Mesendoderm (in vitro differentiated cells): ENCODE data around the gene SHD.

ENCODE experiments used
- DNase-seq: peaks from one replicate; pipeline ENCODE4 v3.0.0; 2013
- H2AK5ac ChIP-seq: 2 replicates; pipeline ENCODE4 v1.6.1; 2013; ENCODE audit warnings: low read length, inconsistent platforms
- H2BK120ac ChIP-seq: 2 replicates; pipeline ENCODE4 v1.6.1; 2013; ENCODE audit warnings: low read depth, mild to moderate bottlenecking, low read length, moderate library complexity, mixed read lengths
- H2BK15ac ChIP-seq: replicated peaks from 2 replicates; pipeline ENCODE4 v1.6.1; 2013; ENCODE audit warnings: low read depth, mild to moderate bottlenecking, moderate library complexity
- H2BK5ac ChIP-seq: 2 replicates; pipeline ENCODE4 v1.6.1; 2013; ENCODE audit warnings: low read length, inconsistent platforms
- H3K18ac ChIP-seq: 2 replicates; pipeline ENCODE4 v1.6.1; 2013; ENCODE audit warnings: mild to moderate bottlenecking, low read length, mixed read lengths
- H3K23ac ChIP-seq: one replicate; pipeline ENCODE4 v1.6.1; 2013; ENCODE audit warnings: low read length
- H3K27ac ChIP-seq: 2 replicates; pipeline ENCODE4 v1.5.1; 2013; ENCODE audit warnings: low read depth, mild to moderate bottlenecking, inconsistent platforms, low read length, moderate library complexity
- H3K27me3 ChIP-seq: 2 replicates; pipeline ENCODE4 v1.6.1; 2013; ENCODE audit warnings: low read length, control low read depth, mild to moderate bottlenecking, inconsistent platforms; ENCODE audit not compliant: insufficient read depth, poor library complexity
- H3K36me3 ChIP-seq: 2 replicates; pipeline ENCODE4 v1.6.1; 2013; ENCODE audit warnings: low read length, inconsistent platforms; ENCODE audit not compliant: control insufficient read depth, insufficient read depth
- H3K4ac ChIP-seq: one replicate; pipeline ENCODE4 v1.6.1; 2013; ENCODE audit warnings: low read depth, mild to moderate bottlenecking, low read length, moderate library complexity
- H3K4me1 ChIP-seq: 2 replicates; pipeline ENCODE4 v1.6.1; 2013; ENCODE audit warnings: low read depth, low read length, inconsistent platforms; ENCODE audit not compliant: control insufficient read depth
- H3K4me2 ChIP-seq: 2 replicates; pipeline ENCODE4 v1.6.1; 2013; ENCODE audit warnings: low read length
- H3K4me3 ChIP-seq: 2 replicates; pipeline ENCODE4 v1.5.1; 2013; ENCODE audit warnings: mild to moderate bottlenecking, low read length
- H3K56ac ChIP-seq: one replicate; pipeline ENCODE4 v1.6.1; 2013; ENCODE audit warnings: low read length
- H3K79me1 ChIP-seq: 2 replicates; pipeline ENCODE4 v1.6.1; 2013; ENCODE audit warnings: low read length, inconsistent platforms
- H3K79me2 ChIP-seq: 2 replicates; pipeline ENCODE4 v1.6.1; 2013; ENCODE audit warnings: mild to moderate bottlenecking, low read length; ENCODE audit not compliant: control insufficient read depth, insufficient read depth
- H3K9ac ChIP-seq: 2 replicates; pipeline ENCODE4 v1.6.1; 2013; ENCODE audit warnings: low read length, inconsistent platforms
- H4K5ac ChIP-seq: one replicate; pipeline ENCODE4 v1.6.1; 2013; ENCODE audit warnings: low read length
- H4K8ac ChIP-seq: one replicate; pipeline ENCODE4 v1.6.1; 2013; ENCODE audit warnings: low read depth, mild to moderate bottlenecking, control low read depth, low read length, moderate library complexity
- whole genome bisulfite sequencing: extraction: QIAGEN DNeasy Blood & Tissue Kit; methylation state at CpG from one replicate; pipeline ENCODE4 v1.1.7; 2013; ENCODE audit warnings: low lambda C conversion rate, missing lambda C conversion rate; ENCODE audit not compliant: insufficient coverage; ENCODE audit errors: extremely low coverage; 5-methylcytosine and 5-hydroxymethylcytosine counted together

The SHD gene

DNA sequence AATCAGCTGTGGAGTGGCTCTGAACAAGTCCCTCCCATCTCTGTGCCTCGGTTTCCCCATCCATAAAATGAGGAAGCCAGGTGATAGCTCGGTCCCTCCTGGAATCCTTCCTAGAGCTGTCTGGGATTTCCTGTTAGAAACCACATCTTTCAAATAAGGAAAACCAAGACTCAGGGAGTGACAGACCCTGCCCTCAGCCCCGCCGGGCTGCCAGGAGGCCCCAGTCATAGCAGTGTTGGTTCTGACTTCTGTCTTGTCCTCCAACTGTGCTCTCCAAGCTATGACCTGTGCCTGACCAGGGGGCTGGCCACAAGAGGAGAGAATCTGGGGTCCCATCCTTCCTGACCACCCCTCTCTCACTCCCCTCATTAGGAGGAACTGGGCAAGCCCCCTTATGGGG, 1.1 kb upstream of the SHD start:
- Histone ChIP-seq H3K27ac (no peak overlapping the region), H3K79me2 (no peaks in the 10 kb centered on the region), H2BK120ac (no peak overlapping the region), H3K4ac (no peak overlapping the region), H4K8ac (no peak overlapping the region), H2AK5ac (no peak overlapping the region), H3K4me1 (no peaks in the 10 kb centered on the region), H3K9ac (peak overlapping the region; percentile 15), H3K36me3 (no peaks in the 10 kb centered on the region), H3K4me2 (no peak overlapping the region), H4K5ac (no peak overlapping the region), H3K27me3 (peaks cover 8% of the 10 kb centered on the region), H3K18ac (no peak overlapping the region), H3K4me3 (no peak overlapping the region), H2BK15ac (no peak overlapping the region), H3K79me1 (no peaks in the 10 kb centered on the region), H3K56ac (peak overlapping the region; percentile 42), H2BK5ac (no peak overlapping the region), H3K23ac (no peak overlapping the region)
- peak; percentile 20 for DNase-seq
- WGBS, result no CpG with 5 or more reads among the region's 4 CpGs

DNA sequence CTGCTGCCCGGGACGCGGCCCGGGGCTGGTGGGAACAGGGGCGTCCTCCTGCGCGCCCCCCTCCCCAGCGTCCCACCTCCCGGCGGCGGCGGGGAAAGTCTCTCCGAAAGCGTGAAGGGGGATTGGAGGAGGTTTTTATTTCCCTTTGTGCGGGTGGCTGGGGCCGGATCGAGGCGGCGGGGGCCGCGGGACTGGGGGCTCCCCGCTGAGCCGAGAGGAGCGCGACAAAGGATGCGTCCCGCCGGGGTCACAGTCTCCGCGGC, 132 bp downstream of the SHD start:
- no peaks in the 10 kb centered on the region for H3K36me3 ChIP-seq
- H3K4me2 ChIP-seq, result peak overlapping the region; percentile 64
- H3K18ac ChIP-seq, result peak overlapping the region; percentile 47
- no peak overlapping the region for H2AK5ac ChIP-seq
- peak overlapping the region; percentile 72 for H3K56ac ChIP-seq
- H3K23ac ChIP-seq, result no peak overlapping the region
- H4K8ac ChIP-seq, result no peak overlapping the region
- DNase-seq, result no peak
- WGBS, result no CpG with 5 or more reads among the region's 30 CpGs
- no peaks in the 10 kb centered on the region for H3K4me1 ChIP-seq
- peak overlapping the region; percentile 45 for H3K9ac ChIP-seq
- no peak overlapping the region for H2BK120ac ChIP-seq
- H3K4me3 ChIP-seq, result peak overlapping the region; percentile 24
- H3K4ac ChIP-seq, result no peak overlapping the region
- H3K79me2 ChIP-seq, result no peaks in the 10 kb centered on the region
- no peak overlapping the region for H2BK15ac ChIP-seq
- H2BK5ac ChIP-seq, result no peak overlapping the region
- no peaks in the 10 kb centered on the region for H3K79me1 ChIP-seq
- H3K27ac ChIP-seq, result no peak overlapping the region
- H4K5ac ChIP-seq, result no peak overlapping the region
- H3K27me3 ChIP-seq, result peaks cover 8% of the 10 kb centered on the region

DNA sequence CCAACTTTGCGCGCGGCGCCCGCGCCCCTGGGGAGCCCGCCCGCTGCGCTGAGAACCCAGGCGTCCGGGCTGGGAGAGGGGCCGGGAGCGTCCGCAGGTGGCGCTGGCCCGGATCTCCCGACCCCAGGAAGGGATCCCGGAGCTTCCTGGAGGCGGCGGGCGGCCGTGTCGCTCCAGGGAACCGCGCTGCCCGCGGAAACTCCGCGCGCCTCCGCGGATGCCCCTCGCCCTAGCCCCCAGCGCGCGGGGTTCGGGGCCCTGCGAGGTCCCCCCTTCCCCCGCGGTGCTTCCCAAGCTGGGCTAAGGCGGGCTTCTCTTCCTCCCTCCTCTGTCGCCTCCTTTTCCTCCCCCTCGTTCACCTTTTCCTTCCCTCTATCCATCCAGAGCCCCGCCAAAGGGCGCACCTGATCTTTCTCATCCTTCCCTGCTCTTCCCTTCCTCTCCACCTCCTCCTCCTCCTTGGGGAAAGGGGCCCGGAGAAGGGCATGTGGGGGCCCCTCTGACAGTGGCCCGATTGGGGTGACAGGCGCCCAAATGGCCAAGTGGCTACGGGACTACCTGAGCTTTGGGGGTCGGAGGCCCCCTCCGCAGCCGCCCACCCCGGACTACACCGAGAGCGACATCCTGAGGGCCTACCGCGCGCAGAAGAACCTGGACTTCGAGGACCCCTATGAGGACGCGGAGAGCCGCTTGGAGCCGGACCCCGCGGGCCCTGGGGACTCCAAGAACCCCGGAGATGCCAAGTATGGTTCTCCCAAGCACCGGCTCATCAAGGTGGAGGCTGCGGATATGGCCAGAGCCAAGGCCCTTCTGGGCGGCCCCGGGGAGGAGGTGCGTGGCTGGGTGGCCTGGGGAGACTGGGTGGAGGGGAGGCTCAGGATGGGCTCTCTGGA, 710 bp downstream of the SHD start:
- DNase-seq, result no peak
- no peak overlapping the region for H2BK5ac ChIP-seq
- no peak overlapping the region for H2BK15ac ChIP-seq
- no peak overlapping the region for H3K23ac ChIP-seq
- no peaks in the 10 kb centered on the region for H3K4me1 ChIP-seq
- H3K56ac ChIP-seq, result peak overlapping the region; percentile 72
- H2AK5ac ChIP-seq, result no peak overlapping the region
- H2BK120ac ChIP-seq, result no peak overlapping the region
- no peak overlapping the region for H4K8ac ChIP-seq
- H3K18ac ChIP-seq, result peak overlapping the region; percentile 34
- no peaks in the 10 kb centered on the region for H3K79me2 ChIP-seq
- H3K4me2 ChIP-seq, result peak overlapping the region; percentile 64
- no peaks in the 10 kb centered on the region for H3K36me3 ChIP-seq
- H3K79me1 ChIP-seq, result no peaks in the 10 kb centered on the region
- no peak overlapping the region for H3K27ac ChIP-seq
- peak overlapping the region; percentile 45 for H3K9ac ChIP-seq
- no peak overlapping the region for H3K4ac ChIP-seq
- H3K4me3 ChIP-seq, result peak overlapping the region; percentile 24
- H4K5ac ChIP-seq, result no peak overlapping the region
- no CpG with 5 or more reads among the region's 71 CpGs for WGBS
- peaks cover 8% of the 10 kb centered on the region for H3K27me3 ChIP-seq

DNA sequence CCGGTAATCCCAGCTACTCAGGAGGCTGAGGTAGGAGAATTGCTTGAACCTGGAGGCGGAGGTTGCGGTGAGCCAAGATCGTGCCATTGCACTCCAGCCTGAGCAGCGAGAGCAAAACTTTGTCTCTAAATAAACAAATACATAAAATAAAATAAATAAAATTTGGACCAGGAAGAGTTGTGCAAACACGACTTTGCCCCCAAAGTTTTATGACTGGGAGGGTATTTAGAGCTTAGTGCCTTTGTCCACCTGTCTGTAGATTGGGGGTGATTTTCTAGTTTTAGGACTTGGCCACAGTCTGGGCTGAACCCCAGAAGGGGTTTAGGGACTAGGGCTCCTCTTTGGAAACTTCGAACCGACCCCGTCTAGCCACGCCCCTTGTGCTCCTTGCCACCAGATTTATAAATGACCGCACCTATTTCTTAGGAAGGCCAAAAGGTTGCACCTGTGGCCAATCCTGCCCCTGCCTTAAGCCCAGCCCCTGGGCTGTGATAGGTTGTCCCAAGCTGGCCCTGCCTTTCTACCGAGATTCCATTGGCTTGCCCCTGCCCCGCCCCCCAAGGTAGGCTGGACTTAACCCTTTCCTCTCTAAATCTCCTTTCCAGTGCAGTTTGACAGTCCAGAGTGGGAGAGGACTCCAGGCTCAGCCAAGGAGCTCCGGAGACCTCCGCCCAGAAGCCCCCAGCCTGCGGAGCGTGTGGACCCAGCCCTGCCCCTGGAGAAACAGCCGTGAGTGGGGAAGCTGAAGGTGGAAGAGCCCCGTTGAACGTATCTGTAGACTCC, 5.3 kb downstream of the SHD start:
- no peak overlapping the region for H3K4me3 ChIP-seq
- no peak overlapping the region for H3K4ac ChIP-seq
- H3K79me2 ChIP-seq, result no peaks in the 10 kb centered on the region
- no peak overlapping the region for H3K9ac ChIP-seq
- no peak overlapping the region for H2BK5ac ChIP-seq
- H2BK120ac ChIP-seq, result no peak overlapping the region
- no peaks in the 10 kb centered on the region for H3K36me3 ChIP-seq
- no peak overlapping the region for H2BK15ac ChIP-seq
- no peaks in the 10 kb centered on the region for H3K4me1 ChIP-seq
- no peaks in the 10 kb centered on the region for H3K79me1 ChIP-seq
- H3K27ac ChIP-seq, result no peak overlapping the region
- no peak overlapping the region for H3K23ac ChIP-seq
- peaks cover 8% of the 10 kb centered on the region for H3K27me3 ChIP-seq
- H3K56ac ChIP-seq, result no peak overlapping the region
- DNase-seq, result peak; percentile 88
- no CpG with 5 or more reads among the region's 20 CpGs for WGBS
- no peak overlapping the region for H2AK5ac ChIP-seq
- H3K18ac ChIP-seq, result no peak overlapping the region
- no peak overlapping the region for H4K5ac ChIP-seq
- H4K8ac ChIP-seq, result no peak overlapping the region
- H3K4me2 ChIP-seq, result no peak overlapping the region

DNA sequence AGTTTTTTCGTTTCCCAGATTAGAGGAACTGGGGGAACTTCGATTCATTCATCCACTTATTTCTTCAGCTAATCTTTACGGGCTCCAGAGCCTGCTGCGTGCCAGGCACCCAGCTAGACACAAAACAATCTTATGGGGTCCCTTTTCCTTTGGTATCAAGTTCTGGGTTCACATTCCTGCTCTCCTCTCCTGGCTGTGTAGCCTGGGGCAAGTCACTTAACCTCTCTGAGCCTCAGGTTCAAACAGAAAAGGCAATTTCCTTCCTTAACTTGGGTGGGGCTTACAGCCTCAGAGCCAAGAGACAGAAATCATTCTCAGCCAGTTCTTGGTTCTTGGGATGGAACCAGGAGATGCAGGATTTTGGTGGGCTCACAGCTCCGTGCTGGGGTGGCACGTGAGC, 5.9 kb downstream of the SHD start:
- Histone ChIP-seq H3K27ac (no peak overlapping the region), H3K27me3 (peaks cover 4% of the 10 kb centered on the region), H3K4me2 (no peak overlapping the region), H2AK5ac (no peak overlapping the region), H4K8ac (no peak overlapping the region), H3K9ac (no peak overlapping the region), H3K18ac (no peak overlapping the region), H3K56ac (no peak overlapping the region), H2BK15ac (no peak overlapping the region), H3K79me2 (no peaks in the 10 kb centered on the region), H4K5ac (no peak overlapping the region), H3K4ac (no peak overlapping the region), H2BK120ac (no peak overlapping the region), H3K36me3 (no peaks in the 10 kb centered on the region), H3K4me3 (no peak overlapping the region), H3K23ac (no peak overlapping the region), H3K79me1 (no peaks in the 10 kb centered on the region), H2BK5ac (no peak overlapping the region), H3K4me1 (no peaks in the 10 kb centered on the region)
- DNase-seq, result no peak
- WGBS, result no CpG with 5 or more reads among the region's 6 CpGs
